ENCODE results near the gene PCSK4.

DNA sequence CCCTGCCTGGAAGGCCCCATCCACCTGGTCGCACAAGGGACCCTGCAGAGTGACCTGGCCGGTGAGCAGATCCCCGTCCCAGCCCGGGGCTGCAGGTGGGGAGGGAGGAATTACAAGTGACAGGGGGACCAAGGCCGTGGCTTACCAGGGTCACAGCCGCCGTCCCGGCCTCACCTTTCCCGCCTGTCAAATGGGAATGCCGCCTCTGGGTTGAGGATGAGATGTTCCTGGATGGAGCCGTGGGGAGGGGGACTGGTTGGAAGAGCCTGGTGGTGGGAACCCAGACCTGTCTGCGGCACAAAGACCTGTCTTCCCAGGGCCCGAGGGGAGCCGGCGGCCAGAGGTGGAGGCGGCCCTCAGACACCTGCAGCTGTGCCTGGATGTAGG lies 39.3 kb upstream of the PCSK4 start:
- TF ChIP-seq, protein P1, sequence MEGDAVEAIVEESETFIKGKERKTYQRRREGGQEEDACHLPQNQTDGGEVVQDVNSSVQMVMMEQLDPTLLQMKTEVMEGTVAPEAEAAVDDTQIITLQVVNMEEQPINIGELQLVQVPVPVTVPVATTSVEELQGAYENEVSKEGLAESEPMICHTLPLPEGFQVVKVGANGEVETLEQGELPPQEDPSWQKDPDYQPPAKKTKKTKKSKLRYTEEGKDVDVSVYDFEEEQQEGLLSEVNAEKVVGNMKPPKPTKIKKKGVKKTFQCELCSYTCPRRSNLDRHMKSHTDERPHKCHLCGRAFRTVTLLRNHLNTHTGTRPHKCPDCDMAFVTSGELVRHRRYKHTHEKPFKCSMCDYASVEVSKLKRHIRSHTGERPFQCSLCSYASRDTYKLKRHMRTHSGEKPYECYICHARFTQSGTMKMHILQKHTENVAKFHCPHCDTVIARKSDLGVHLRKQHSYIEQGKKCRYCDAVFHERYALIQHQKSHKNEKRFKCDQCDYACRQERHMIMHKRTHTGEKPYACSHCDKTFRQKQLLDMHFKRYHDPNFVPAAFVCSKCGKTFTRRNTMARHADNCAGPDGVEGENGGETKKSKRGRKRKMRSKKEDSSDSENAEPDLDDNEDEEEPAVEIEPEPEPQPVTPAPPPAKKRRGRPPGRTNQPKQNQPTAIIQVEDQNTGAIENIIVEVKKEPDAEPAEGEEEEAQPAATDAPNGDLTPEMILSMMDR (IDR thresholded peaks at IDR 0.05) = no peak
- no peak for TF ChIP-seq POLR2A (IDR thresholded peaks at IDR 0.05)
